GM18517 (cell line): ENCODE data around the gene DNAH12.

Experiments
- ATAC-seq: cut with Tn5 transposase; IDR thresholded peaks from one replicate; pipeline ENCODE4 v1.9.1; 2021; ENCODE audit warnings: mild to moderate bottlenecking, moderate library complexity; ENCODE audit not compliant: unreplicated experiment

The DNAH12 gene

DNA sequence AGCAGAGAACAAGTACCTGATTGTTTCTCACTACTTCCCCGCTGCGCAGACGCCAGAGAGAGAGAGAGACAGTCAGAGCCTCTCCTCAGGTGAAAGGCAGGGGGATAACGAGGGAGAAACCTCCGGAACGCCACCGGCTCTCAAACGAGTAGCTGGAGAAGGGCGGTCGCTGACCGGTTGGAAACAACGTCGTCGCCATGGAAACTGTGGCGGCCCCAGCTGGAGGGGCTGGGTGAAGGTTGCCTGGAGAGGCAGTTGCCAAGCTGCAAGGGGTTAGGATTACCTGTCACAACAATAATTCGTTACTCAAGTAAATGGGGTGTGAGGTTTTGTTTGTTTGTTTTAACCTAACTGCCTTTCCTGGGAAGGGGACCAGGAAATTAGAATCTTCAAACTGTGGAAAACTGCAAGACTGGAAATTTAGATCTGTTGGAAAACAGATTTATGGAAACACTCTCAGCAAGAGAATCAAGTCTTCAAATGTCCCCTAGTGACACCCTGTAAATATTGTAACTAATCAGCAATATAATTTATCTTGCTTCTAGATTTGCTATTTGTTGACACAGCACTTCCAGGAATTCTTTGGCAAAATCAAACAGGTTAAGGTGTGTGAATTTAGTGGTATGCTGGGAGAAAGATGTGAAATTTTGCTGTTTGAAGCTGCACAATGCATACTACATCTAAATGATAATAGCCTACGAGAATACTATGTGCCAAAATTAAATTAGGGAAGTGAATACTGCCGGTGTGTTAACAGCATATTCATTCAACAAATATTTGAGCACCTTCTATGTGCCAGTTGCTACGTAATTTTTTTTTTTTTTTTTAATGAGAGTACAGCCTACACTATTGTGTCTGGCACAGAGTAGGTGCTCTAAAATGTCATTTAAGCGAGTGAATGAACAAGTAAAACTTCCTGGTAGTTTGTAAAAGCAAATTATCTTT is at the start of gene DNAH12:
Gene DNAH12 (minus strand): TSS at position 164 of the 945 bp plus-strand sequence. CDS start 1,474 bp downstream, outside the sequence.
- no peak for ATAC-seq

DNA sequence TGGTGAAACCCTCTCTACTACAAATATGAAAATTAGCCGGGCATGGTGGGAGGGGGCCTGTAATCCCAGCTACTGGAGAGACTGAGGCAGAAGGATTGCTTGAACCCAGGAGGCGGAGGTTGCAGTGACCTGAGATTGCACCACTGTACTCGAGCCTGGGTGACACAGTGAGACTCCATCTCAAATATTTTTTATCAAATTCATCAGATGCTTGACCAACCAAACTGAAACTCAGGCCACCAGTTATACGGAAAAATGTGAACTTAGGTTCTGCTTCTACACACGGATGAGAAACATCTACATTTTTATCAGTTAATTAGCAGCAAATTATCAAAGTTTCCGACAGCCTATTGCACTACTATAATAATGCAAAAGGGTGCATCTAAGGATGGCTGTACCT is 48.2 kb upstream of the DNAH12 start:
- ATAC-seq: no peak

DNA sequence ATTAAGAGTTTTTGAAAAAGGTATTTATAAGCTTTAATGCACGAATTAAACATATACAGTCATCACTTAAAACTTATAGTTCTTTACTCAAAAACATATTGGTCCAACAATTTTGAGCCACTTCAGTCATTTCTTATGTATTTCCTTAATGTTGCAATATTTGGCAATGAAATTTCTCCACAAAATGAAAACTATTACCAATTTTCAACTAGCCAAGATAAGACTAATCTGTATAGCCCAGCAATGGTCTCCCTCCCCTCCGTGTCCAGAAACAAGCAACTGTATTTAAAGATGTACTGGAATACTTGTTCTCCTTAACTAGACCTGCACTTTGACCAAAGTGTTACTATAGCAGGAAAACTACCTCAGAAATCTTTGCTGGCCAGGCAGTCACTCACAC is 43.8 kb upstream of the DNAH12 start:
- ATAC-seq: no peak

DNA sequence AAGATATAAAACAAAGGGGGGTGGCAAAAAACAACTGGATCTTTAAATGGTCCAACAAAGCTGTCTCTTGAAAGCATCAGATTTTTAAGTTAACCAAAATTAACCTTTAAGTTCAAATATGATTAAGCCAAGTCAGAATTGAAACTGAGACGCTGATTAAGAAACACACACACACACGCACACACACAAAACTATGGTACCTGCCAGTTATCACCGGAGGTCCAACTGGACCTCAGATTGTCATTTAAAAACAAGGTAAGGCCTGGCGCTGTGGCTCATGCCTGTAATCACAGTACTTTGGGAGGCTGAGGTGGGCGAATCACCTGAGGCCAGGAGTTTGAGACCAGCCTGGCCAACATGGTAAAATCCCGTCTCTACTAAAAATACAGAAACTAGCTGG is 42.6 kb upstream of the DNAH12 start:
- no peak for ATAC-seq

GRCh38 chr3:57583544-57583943 is 39.4 kb upstream of the DNAH12 start:
- no peak for ATAC-seq

DNA sequence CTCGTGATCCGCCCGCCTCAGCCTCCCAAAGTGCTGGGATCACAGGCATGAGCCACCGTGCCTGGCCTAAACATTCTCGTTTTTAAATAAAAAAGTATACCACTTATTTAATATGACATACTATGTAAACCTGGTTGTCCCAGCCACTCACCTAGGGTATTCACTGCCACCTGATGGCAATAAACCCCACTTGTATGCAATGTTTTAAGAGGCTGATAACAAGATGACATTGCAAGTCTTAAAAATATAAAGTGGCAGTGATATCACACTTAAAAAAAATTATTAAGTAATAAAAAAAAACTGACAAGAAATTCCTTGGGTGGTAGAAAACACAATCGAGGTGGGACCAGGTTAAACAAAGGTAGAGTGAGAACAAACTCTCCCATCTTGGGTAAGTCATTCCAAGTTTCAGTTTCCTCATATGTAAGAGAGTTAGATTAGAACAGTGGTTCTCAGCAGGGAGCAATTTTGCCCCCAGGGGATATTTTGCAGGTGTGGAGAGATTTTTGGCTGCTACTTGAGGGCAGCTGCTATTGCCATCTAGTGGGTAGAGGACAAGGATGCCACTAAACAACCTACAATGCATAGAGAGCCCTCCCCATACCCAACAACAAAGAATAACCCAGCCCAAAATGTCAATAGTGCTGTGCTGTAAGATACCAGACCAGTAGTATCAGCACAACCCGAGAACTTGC is 38.5 kb upstream of the DNAH12 start:
- ATAC-seq: no peak

GRCh38 chr3:57577801-57578200 is 33.7 kb upstream of the DNAH12 start:
- ATAC-seq: no peak

- ATAC-seq: no peak
These were observed 32.0 kb upstream of the DNAH12 start for GRCh38 chr3:57575966-57576626.

DNA sequence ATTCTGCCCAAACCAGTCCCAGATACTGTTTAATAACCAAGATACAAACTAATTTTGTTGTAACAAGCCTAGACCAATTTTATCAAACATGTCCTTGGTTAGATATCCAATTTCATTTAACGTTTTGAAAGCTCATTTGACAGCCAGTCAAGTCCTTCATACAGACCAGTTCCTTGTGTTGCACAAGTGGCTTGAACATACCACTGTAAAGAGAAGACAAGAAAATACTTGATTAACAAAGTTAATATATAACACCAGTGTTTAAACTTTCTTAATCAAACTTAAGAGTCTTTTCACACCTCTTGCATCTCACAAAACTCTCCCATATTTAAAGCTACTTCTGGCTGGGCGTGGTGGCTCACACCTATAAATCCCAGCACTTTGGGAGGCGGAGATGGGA is 28.0 kb upstream of the DNAH12 start:
- ATAC-seq: no peak

DNA sequence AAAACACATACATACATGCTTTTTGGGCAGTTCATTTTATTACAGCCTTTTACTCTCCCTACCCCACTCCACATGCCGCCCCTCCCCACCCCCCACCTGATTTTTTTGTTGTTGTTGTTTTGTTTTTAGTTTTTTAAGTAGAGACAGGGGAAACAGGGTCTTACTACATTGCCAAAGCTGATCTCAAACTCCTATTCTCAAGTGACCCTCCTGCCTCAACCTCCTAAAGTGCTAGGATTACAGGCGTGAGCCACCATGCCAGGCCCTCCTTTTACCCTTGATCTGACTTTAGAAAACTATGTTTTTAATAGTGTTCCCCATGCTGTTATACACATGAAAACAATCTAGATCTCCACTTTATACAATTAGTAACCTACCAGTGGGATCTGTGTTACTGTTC is 26.7 kb upstream of the DNAH12 start:
- no peak for ATAC-seq

DNA sequence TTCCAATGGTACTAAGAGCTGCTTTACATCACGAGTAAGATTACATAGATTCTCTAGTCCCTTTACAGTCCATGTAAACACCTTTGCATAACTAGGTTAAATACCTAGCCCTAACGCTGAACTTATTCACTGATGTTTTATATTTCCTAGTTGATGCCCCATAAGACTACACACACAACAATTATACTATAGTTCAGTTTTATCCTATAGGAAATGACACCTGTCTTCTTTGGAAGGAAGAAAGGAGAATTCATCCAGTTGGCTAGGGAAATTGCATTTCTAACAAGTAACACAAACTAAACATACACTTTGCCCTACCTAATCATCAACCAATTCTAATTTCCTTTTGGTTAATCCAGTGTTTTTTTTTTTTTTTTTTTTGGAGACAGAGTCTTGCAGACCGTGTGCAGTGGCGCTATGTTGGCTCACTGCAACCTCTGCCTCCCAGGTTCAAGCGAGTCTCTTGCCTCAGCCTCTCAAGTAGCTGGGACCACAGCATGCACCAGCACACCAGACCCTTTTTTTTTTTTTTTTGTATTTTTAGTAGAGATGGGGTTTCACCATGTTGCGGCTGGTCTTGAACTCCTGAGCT is 25.8 kb upstream of the DNAH12 start:
- no peak for ATAC-seq

DNA sequence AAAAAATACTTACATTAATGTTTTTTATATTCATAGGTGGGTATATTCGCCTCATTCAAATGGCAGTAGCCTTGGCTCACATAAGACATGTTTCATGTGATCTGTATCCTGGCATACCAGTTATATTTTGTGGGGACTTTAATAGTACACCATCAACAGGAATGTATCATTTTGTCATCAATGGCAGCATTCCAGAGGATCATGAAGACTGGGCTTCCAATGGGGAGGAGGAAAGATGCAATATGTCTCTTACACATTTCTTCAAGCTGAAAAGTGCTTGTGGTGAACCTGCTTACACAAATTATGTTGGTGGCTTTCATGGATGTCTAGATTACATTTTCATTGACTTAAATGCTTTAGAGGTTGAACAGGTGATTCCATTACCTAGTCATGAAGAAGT is 15.4 kb upstream of the DNAH12 start:
- no peak for ATAC-seq

- no peak for ATAC-seq
These were observed 13.0 kb upstream of the DNAH12 start for GRCh38 chr3:57557085-57557537.

DNA sequence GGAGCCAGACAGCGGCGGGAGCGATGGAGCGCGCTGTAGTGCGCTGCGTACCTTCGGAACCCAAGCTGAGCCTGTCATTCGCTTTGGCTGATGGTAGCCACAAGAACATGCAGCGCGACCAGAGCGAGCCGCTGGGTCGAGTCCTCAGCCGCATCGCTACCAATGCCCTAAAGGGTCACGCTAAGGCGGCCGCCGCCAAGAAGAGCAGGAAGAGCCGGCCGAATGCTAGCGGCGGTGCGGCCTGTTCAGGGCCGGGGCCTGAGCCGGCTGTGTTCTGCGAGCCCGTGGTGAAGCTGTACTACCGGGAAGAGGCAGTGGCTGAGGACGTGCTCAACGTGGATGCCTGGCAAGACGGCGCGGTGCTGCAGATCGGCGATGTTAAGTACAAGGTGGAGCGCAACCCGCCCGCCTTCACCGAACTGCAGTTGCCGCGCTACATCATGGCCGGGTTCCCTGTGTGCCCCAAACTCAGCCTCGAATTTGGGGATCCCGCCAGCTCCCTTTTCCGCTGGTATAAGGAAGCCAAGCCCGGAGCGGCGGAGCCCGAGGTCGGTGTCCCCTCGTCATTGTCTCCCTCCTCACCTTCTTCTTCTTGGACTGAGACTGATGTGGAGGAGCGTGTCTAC is 12.4 kb upstream of the DNAH12 start:
- peak; percentile 34 for ATAC-seq

GRCh38 chr3:57555738-57556458 is 11.8 kb upstream of the DNAH12 start, which contains the start of gene PDE12:
TSS of gene PDE12 (plus strand) at chr3:57556274. CDS start at chr3:57556380, 106 bp downstream.
- peak; percentile 86 for ATAC-seq

DNA sequence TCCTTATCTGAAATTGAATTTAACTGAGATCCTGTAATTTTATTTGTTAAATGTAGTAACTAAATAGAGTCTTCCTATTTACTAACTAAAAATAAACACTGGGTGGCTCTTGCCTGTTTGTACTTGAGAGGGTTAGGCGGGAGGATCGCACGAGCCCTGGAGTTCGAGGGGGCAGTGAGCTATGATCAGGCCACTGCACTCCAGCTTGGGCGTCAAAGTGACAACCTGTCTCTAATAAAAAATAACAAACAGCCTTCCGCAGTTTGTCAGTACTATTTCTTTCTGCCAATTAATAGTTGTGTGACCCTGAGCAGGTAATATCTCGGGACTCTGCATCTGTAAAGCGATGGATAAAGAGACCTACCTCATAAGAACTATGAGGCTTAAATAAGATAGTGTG is 11.2 kb upstream of the DNAH12 start:
- no peak for ATAC-seq

- no peak for ATAC-seq
These were observed 2.5 kb upstream of the DNAH12 start for GRCh38 chr3:57546616-57547015.

DNA sequence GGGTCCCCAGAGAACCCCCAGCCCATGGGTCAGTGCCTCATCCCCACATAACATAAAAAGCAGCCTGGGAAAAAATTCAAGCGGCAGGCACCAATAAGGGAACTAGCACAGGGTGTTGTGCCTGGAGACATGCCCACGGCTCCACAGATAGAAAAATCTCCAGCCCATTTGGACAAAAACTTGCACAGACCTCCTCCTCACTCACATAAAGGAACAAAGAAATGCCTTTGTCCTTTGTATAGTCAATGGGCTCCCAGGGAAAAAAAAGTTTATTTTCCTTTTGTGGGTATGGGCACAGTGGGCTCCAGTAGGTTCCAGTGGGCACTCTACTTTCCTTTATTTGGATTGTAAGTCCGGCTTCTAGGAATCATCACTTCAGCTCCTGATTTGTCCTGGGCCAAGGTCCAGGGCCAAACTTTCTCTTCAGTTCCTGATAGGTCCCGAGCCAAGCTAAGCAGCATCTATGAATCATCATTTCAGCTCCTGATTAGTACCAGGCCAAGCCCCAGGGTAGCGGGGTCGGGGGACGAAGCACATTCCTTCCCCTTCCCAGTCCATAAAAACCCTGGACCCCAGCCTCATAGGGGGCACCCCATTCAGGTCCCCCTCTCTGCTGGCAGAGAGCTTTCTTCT is 1.6 kb upstream of the DNAH12 start:
- no peak for ATAC-seq

- ATAC-seq: no peak
These were observed 5.7 kb downstream of the DNAH12 start for GRCh38 chr3:57538465-57538864.
